ENCODE data around the gene PAOX.

PAOX gene

GRCh38 chr10:133439517-133440461, 60.7 kb downstream of the PAOX start:
- no peak for DNase-seq (ENCODE audit: low read depth)

GRCh38 chr10:133440633-133441285, 61.7 kb downstream of the PAOX start:
- no peak for DNase-seq (ENCODE audit: low read depth)

Data from activated T-helper 1 cell treated with Interleukin-2 at 50 U/mL for 16 hours (primary cell).